DMS114 treated with DMSO at 0.1 percent for 48 hours (cell line): ENCODE measurements around the gene WHAMM.
"Not testable (repeated sequence)": the region's sequence is repeated elsewhere in the genome, so short reads cannot be mapped to it uniquely, and the experiment has no call there.

Experiments used
- DNase-seq: peaks from one replicate; lab custom pipeline; 2025; ENCODE audit not compliant: unreplicated experiment; lab: John Stamatoyannopoulos, UW

The WHAMM gene

DNA sequence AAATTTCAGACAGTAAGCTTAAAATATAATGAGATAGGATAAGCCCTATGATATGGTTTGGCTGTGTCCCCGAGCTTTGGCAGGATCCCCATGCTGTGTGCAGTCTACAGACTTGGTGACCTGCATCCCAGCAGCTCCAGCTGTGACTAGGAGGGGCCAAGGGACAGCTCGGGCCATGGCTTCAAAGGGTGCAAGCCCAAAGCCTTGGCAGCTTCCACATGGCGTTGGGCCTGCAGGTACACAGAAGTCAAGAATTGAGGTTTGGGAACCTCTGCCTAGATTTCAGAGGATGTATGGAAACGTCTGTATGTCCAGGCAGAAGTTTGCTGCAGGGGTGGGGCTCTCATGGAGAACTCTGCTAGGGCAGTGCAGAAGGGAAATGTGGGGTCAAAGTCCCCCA is 56.2 kb downstream of the WHAMM start:
- not testable (repeated sequence) for DNase-seq

DNA sequence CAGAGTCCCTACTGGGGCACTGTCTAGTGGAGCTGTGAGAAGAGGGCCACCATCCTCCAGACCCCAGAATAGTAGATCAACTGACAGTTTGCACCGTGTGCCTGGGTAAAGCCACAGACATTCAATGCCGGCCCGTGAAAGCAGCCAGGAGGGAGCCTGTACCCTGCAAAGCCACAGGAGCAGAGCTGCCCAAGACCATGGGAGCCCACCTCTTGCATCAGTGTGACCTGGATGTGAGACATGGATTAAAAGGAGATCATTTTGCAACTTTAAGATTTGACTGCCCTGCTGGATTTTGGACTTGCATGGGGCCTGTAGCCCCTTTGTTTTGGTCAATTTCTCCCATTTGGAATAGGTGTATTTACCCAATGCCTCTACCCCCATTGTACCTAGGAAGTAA is 56.6 kb downstream of the WHAMM start:
- DNase-seq, result not testable (repeated sequence)

- DNase-seq, result no peak
Measured at GRCh38 chr15:82870727-82871320, 61.4 kb downstream of the WHAMM start.

- no peak for DNase-seq
Measured at GRCh38 chr15:82871358-82871757, 61.9 kb downstream of the WHAMM start.

DNA sequence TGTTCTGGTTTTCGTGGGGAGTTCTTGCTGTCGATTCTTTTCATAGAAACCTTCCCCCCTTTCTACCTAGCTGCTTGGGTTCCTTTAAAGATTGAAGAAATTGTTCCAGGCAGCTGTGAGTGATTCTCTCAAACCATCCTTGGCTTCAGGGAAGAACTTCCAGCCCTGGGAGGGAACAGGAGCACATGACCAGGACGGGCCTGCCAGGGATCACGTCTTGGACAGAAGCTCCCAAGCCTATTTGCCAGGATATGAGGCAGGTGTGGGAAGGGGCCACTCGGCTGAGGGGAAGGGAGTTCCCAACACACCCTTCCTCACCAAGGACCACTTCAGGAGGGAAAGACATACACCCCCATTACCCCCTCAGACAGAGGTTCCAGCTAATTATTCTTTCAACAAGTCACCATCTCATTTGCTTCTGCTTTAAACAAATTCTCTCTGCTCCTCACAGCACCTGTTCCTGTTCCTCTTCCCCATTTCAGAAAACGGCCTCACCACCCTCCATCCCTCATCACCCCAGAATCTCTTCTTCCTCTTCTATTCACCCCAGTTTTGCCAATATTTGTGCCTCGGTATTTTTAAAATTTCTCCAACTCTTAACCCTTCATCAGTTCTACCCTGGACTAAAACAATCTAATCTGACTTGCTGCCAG is 62.5 kb downstream of the WHAMM start:
- no peak for DNase-seq

DNA sequence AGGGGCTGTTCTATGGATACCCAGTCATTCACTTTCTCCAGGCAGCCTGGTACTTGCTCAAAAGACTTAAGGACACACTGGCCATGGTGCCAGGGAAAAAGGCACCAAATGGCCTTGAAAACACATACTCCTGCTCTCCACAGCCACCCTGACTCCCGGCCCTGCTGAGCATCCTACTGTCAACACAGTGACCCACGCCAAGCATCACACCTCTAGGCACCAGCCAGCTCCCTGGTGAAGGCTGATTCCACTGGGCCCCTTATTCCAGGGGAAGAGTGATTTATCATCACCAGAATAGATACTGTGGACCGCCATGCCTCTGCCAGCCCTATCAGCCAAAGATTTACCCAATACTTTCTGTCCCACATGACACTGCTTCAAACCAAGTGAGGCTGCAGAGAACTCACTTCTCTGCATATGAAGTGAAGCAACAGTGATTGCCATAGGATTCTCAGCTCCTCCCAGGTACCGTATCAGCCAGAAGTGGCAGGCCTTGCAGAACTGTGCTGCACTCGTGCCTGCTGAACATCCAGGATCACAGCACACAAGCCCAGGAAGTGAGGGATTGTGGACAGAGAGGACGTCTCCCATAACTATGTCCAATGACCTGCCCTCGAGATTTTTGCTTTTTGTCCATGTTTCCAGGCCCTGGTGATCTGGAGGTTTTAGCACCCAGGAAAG is 63.7 kb downstream of the WHAMM start:
- no peak for DNase-seq

DNA sequence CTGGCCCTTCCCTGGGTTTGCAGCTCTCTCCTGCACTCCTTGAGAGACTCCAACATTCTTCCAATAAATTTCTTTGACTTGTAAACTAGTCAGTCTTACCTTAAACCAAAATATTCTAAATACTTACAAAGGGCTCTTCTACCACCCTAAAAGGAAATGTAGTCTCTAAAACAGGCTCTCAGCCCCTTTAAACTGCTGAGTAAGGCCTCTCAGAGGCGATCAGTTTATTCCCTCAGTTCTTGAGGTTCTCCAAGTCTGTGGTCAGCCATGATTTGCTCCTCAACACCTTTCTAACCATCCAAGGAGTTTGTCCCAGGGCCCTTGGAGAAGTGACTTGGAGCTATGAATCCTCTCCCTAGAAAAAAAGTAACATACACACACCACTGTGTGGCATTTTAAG is 64.8 kb downstream of the WHAMM start:
- DNase-seq, result no peak

DNA sequence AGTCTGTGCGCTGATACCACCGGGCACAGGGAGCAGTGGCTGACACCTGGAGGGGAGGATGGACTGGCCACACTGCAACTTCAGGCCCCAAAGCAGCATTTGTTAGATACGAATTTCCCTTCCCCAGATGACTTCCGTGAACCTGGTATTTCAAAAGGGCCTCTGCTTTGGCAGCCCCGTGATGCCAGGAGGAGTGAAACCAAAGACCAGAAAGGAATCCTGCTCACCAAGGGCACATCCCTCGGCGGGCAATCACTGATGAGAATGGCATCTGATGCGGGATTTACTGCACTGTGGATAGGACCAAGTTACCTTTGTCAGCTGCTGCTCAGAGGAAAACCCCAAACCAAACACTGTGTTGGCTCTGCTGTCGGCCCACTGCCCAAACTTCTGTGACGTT is 65.5 kb downstream of the WHAMM start:
- no peak for DNase-seq

DNA sequence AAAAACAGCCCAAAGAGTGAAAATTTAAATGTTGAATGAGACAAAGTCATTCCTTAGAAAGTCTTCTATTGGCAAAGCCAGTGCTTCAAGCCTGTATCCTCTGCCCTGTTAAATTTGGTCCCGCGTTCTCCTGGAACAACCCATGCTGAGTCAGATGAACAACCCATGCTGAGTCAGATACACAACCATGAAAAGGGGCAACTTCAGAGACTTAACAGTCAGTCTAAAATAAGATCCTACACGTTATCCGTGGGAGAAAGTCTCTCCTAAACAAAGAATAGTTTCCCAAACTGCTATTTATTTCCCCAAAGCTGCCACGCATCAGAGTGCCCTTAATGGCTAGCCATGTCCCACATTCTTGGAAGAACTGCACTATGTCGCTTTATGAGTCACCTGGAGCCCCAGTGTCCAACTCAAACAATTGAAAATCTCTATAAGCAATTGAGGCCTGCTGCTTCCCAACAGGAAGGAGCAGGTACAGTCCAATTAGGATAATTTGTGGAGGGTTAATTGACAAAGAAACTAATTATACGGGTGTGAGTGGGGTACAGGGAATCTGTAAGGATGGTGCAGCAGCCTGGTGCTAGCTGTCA is 66.1 kb downstream of the WHAMM start:
- DNase-seq, result no peak

GRCh38 chr15:82877825-82878224 is 68.4 kb downstream of the WHAMM start:
- no peak for DNase-seq

DNA sequence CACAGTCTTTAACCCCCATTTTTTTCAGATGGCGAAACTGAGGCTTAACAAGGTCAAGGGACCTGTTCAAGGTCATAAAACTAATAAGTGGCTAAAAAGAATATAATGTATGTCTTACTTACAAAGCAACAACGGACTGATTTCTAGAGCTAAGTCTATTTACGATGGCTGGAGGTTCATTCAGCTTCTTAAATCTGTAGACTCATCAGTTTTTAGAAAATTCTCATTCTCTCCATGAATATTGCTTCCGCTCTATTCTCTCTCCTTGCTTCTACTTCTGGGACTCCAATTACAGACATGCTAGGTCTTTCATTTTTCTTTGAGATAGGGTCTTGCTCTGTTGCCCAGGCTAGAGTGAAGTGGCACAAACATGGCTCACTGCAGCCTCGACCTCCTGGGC is 68.9 kb downstream of the WHAMM start:
- DNase-seq, result no peak

DNA sequence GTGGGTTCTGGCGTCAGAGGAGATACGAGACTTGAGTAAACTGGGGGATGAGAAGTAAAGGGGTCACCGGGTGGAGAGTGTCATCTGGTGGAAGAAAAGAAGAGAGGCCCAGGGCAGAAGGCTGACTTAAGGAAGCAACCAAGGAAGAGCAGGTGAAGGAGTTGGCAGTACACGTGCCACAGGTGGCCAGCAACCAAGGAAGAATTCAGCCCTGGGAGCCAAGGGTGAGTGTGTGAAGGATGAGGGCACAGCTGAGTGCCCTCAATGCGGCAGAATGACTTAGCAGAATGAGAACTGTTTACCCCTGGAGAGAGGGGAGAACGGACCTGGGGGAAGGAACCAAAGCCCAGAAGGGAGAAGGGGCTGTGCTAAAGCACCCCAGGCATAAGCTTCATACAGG is 71.3 kb downstream of the WHAMM start:
- DNase-seq, result no peak

DNA sequence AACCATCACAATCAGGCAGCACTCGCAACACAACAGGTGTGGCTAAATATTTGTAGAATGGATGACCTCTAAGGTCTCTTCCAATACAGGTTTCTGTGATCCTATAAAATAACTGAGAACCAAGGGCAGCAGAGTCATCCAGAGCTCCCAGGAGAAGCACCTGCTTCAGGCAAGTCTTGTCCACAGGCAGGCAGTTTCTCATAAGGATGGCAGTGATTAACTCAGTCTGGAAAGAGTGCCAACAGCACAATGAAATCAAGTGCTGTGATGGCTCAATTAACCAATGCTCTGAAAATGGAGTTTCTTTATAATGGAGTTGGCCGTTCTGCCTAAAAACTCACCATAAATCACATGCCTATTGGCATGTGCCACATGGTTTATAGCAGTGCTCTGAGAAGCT is 72.3 kb downstream of the WHAMM start:
- DNase-seq, result no peak

GRCh38 chr15:82882273-82882928 is 73.0 kb downstream of the WHAMM start:
- no peak for DNase-seq
